ENCODE data around the gene MRPS25.

DNA sequence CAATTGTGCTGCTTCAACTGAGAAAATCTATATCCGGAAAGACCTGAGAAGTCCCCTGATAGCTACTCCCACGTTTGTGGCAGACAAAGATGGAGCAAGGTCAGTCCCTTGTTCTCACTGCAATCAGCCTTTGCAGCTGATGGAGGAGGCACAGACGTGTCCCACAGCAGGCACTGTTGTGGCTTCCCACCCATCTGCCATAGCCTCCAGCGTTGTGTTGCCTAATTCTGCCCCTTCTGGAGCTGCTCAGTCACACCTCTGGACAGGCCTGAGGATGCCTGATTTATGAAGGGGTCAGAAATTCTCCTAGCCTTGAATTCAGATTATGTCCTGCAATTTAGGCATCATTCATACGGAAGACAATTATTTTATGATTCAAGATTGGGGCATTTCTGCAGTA is 41.9 kb downstream of the MRPS25 start:
- TF ChIP-seq EZH2 (IDR thresholded peaks at IDR 0.05; ENCODE audit: insufficient read depth, poor library complexity, severe bottlenecking) = no peak
- no peak for TF ChIP-seq EZH2phosphoT487 (IDR thresholded peaks at IDR 0.05; ENCODE audit: insufficient read depth, low read depth)
